GM06990 (cell line): ENCODE data around the gene GLTP.

Experiments
- DNase-seq: peaks from one replicate; pipeline ENCODE4 v3.0.0-alpha.2; 2011; ENCODE audit not compliant: insufficient read length; ENCODE audit errors: extremely low read depth
- H3K27me3 ChIP-seq: replicated peaks from 2 replicates; pipeline ENCODE4 v1.6.0; 2011; ENCODE audit warnings: low read length; ENCODE audit not compliant: control insufficient read depth, insufficient read depth
- H3K36me3 ChIP-seq: 2 replicates; pipeline ENCODE4 v1.5.1; 2011; ENCODE audit warnings: low read length; ENCODE audit not compliant: control insufficient read depth, insufficient read depth
- H3K4me3 ChIP-seq: replicated peaks from 2 replicates; pipeline ENCODE4 v1.5.1; 2011; ENCODE audit warnings: low read depth, mild to moderate bottlenecking, control low read depth, low read length
- CTCF ChIP-seq: IDR thresholded peaks from 2 replicates; pipeline ENCODE4 v1.5.1; 2011; ENCODE audit warnings: low read length, control low read depth, mild to moderate bottlenecking, inconsistent platforms; ENCODE audit not compliant: insufficient read depth, poor library complexity, severe bottlenecking

GLTP gene

GRCh38 chr12:109841356-109841755 lies 39.0 kb downstream of the GLTP start:
- H3K4me3 ChIP-seq, result no peak overlapping the region
- no peak for DNase-seq
- no peaks in the 10 kb centered on the region for H3K27me3 ChIP-seq
- no peaks in the 10 kb centered on the region for H3K36me3 ChIP-seq
- no peak for TF ChIP-seq CTCF

GRCh38 chr12:109840305-109841074 lies 39.9 kb downstream of the GLTP start:
- Histone ChIP-seq H3K4me3 (no peak overlapping the region), H3K27me3 (no peaks in the 10 kb centered on the region), H3K36me3 (no peaks in the 10 kb centered on the region)
- no peak for TF ChIP-seq CTCF
- no peak for DNase-seq

GRCh38 chr12:109839444-109839843 lies 40.9 kb downstream of the GLTP start:
- Histone ChIP-seq H3K27me3 (no peaks in the 10 kb centered on the region), H3K36me3 (no peaks in the 10 kb centered on the region), H3K4me3 (no peak overlapping the region)
- no peak for TF ChIP-seq CTCF
- DNase-seq, result no peak

GRCh38 chr12:109836916-109837315 lies 43.4 kb downstream of the GLTP start:
- H3K36me3 ChIP-seq, result no peaks in the 10 kb centered on the region
- DNase-seq, result no peak
- no peak overlapping the region for H3K4me3 ChIP-seq
- TF ChIP-seq CTCF, result no peak
- H3K27me3 ChIP-seq, result no peaks in the 10 kb centered on the region

GRCh38 chr12:109835827-109836226 lies 44.5 kb downstream of the GLTP start:
- no peak for TF ChIP-seq CTCF
- no peak overlapping the region for H3K4me3 ChIP-seq
- no peaks in the 10 kb centered on the region; the same call in 1 of the 2 replicates for H3K27me3 ChIP-seq
- no peaks in the 10 kb centered on the region for H3K36me3 ChIP-seq
- DNase-seq, result no peak
